GM12801 (cell line): Measurements from ENCODE around the gene ATF4.

Source experiments
- TF ChIP-seq, protein P1 (sequence below): IDR thresholded peaks from one replicate; pipeline ENCODE4 v1.5.1; 2011; ENCODE audit warnings: control low read depth; ENCODE audit not compliant: insufficient read length; ENCODE audit errors: extremely low read depth

The ATF4 gene

DNA sequence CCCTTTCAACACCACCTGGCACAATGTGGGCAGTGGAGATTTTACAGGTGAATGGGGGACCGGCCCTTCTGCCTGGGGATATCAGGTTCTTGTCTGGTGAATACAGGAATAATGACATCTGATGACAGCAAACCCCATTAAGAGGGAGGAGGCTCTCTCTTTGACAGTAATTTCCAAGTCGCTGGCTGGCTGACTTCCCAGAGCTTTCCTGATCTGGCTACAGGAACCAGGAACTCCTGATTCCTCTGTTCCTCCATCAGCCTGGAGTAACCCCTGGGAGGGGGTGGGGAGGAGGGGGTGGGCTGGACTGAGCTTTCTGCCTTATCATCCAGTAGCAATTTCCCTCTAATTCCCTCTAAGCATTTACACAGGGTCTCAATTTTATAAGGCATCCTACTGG is 22.0 kb upstream of the ATF4 start:
- TF ChIP-seq, protein P1, sequence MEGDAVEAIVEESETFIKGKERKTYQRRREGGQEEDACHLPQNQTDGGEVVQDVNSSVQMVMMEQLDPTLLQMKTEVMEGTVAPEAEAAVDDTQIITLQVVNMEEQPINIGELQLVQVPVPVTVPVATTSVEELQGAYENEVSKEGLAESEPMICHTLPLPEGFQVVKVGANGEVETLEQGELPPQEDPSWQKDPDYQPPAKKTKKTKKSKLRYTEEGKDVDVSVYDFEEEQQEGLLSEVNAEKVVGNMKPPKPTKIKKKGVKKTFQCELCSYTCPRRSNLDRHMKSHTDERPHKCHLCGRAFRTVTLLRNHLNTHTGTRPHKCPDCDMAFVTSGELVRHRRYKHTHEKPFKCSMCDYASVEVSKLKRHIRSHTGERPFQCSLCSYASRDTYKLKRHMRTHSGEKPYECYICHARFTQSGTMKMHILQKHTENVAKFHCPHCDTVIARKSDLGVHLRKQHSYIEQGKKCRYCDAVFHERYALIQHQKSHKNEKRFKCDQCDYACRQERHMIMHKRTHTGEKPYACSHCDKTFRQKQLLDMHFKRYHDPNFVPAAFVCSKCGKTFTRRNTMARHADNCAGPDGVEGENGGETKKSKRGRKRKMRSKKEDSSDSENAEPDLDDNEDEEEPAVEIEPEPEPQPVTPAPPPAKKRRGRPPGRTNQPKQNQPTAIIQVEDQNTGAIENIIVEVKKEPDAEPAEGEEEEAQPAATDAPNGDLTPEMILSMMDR = no peak

DNA sequence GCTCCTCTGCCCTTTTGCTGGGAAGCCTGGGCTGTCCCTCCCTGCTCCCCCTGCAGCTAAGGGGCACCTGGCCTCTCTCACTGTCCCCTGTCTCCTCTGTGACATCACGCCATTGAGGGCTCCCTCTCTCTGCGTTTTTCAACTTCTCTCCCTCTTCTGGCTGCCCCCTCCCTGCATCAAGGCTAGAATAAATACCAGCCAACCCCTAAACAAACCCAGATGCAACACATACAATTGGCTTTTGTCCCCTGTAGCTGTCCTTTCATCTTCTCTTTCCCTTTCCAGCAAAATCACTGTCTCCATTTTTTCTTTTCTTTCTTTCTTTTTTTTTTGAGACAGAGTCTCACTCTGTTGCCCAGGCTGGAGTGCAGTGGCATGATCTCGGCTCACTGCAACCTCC is 21.6 kb upstream of the ATF4 start:
- TF ChIP-seq, protein P1 = no peak

DNA sequence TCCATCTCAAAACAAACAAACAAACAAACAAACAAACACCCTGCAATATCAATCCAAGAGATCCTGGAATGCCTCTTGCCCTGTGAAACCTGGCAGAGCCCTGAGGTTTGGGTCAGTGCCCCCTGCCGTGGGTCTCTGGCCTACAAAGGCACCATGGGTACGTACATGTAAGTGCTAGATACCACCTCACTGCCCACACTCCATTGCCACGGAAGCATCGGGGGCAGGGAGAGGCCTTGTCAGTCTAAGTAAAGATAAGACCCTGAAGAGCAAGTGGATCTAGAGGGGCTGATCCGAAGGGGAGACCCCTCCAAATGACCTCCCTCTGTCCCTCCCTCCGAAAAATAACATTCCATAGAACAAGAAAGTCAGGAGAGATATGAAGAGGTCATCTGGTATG is 20.3 kb upstream of the ATF4 start:
- TF ChIP-seq, protein P1 = no peak

DNA sequence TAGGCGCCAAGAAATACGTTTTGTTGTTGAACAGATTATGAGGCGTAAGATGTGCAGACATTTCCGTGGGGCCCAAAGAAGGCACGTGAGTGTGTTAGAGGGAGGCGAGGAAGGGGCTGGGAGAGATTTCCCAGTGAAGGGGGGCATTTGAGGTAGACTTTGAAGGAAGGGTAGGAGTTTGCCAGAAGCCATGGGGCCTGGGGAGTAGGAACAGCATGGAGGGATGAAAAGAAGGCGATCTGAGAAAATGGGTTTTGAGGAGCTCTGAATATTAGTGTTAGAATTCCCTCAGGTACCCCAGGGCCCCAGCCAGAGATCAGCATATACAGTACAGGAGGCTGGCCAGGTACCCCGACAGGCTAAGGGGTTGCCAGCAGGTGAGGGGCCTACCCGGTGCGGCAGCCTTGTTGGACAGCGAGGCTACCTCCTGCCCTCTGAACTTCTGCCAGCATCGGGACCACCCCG is 18.7 kb upstream of the ATF4 start:
- TF ChIP-seq, protein P1 = no peak

DNA sequence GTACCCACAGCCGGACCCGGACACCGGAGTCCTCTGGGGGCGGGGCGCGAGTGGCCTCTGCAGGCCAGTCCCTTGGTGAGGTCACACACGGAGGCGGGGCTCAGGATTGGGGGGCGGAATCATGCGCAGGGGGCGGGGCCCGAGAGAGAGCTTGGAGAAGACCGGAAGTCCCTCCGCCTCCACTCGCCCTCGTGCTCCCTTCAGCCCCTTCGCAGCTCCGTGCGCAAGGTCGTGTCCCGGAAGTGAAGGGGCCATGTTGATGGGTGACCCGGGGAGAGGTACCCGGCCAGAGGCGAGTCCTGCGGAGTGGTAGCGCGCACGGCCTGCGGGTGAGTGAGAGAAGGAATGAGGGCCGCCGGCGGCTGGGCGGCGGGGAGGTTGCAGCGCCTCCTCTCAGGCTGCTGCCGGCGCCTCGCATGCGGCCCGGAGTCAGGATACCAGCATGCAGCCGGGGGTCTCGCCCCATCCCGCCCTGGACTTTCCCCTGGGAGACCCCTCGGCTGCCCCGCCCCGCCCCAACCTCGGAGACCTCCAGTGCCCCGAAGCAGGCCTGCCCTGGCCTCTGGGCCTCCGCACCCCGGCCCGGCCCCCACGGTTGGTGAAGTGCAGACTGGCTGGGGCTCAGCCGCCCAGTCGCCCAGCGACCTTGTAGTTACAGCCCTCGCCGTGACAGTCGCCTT is 18.1 kb upstream of the ATF4 start, which contains the start of gene MIEF1:
Gene MIEF1 (plus strand): TSS at position 182 of the 680 bp plus-strand sequence. CDS start 9,005 bp downstream, outside the sequence.
- TF ChIP-seq, protein P1 = no peak

GRCh38 chr22:39502789-39503409 is 17.5 kb upstream of the ATF4 start:
- TF ChIP-seq, protein P1 = no peak

GRCh38 chr22:39503630-39504029 is 16.7 kb upstream of the ATF4 start:
- TF ChIP-seq, protein P1 = no peak
